Measurements from ENCODE around the gene PXT1. TPM values are rescaled to one million over a fixed set of nuclear protein-coding genes. Genes with fewer than 3 reads are reported as not detected.

The PXT1 gene
- total and polyA plus RNA-seq, 9 of the 15 experiments (the other 6 are each of a cell fraction or from before 2014, with no cell fraction given), result 0.09 to 0.11 (median 0.10) TPM; not detected in 5

DNA sequence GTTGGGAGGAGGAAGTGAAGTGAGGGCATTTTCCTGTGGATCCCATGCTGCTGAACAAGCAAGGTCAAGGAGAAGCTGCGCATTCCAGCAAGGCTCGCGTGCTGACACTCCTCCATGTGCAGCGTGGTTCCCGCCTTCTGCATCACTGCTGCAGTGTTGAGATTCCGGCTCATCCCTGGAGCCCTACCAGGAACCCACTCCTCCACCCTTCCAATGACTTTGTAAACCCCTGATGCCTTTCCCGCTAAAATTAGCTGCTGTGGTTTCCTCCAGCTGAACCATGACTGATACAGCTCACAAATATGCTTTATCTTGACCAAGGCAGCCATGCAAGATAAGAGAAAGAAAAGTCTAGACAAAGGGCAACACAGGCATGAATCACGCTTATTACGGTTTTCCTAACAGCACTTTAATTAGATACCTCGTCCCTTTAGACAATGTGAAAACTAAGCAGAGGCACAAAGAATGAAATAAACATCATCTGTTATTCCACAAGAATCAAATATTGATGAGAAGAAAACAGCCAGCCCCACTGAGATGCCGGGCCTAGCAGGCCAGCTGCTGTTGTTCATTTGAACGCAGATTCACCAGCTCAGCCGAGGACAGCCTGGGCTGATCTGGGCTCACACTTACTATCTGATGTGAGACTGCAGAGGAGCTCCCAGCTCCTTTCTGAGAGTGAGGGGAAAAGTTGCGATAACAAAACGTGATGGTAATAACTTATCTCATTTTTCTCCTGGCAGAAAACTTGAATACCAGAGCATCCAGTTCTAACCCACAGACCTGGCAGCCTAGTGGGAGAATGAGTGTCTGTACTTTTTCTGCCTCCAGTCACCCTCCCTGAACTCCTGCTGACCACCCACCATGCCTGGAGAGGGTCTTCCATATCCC is 91.7 kb downstream of the PXT1 start (continued):
- TF ChIP-seq JUN (IDR thresholded peaks at IDR 0.05; ENCODE audit: borderline replicate concordance, low read depth, low read length) (peak; percentile 45; the same call in 1 of the 2 replicates), JUN (CRISPR knock-in tag; IDR thresholded peaks at IDR 0.05; ENCODE audit: borderline replicate concordance) (no peak), STAG1 (CRISPR knock-in tag; IDR thresholded peaks at IDR 0.05; ENCODE audit: borderline replicate concordance) (no peak), TFAM (CRISPR knock-in tag; conservative IDR thresholded peaks at IDR 0.05) (no peak), ZNF232 (CRISPR knock-in tag; IDR thresholded peaks at IDR 0.05) (no peak), CAMTA2 (CRISPR knock-in tag; conservative IDR thresholded peaks at IDR 0.05) (no peak), FOXA1 (IDR thresholded peaks at IDR 0.05; ENCODE audit: borderline replicate concordance) (no peak), GTF2B (IDR thresholded peaks at IDR 0.05; ENCODE audit: extremely low read depth, insufficient read length) (no peak), ZNF431 (CRISPR knock-in tag; IDR thresholded peaks at IDR 0.05) (no peak), ZNF561 (CRISPR knock-in tag; conservative IDR thresholded peaks at IDR 0.05) (no peak), RUNX1 (IDR thresholded peaks at IDR 0.05; ENCODE audit: low read depth) (peak; percentile 88; the same call in 1 of the 2 replicates), ZBTB12 (CRISPR knock-in tag; IDR thresholded peaks at IDR 0.05) (peak; percentile 46; the same call in 1 of the 2 replicates), SRSF9 (IDR thresholded peaks at IDR 0.05; ENCODE audit: borderline replicate concordance, low read depth, low read length) (no peak), PBX2 (CRISPR knock-in tag; IDR thresholded peaks at IDR 0.05; ENCODE audit: low read depth) (no peak), PBX2 (tag; conservative IDR thresholded peaks at IDR 0.05; ENCODE audit: low read depth) (no peak), RHOXF2B (CRISPR knock-in tag; conservative IDR thresholded peaks at IDR 0.05) (no peak)
- TF ChIP-seq, protein P1, sequence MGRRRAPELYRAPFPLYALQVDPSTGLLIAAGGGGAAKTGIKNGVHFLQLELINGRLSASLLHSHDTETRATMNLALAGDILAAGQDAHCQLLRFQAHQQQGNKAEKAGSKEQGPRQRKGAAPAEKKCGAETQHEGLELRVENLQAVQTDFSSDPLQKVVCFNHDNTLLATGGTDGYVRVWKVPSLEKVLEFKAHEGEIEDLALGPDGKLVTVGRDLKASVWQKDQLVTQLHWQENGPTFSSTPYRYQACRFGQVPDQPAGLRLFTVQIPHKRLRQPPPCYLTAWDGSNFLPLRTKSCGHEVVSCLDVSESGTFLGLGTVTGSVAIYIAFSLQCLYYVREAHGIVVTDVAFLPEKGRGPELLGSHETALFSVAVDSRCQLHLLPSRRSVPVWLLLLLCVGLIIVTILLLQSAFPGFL (CRISPR knock-in tag; IDR thresholded peaks at IDR 0.05), result peak; percentile 60; the same call in 1 of the 2 replicates
- TF ChIP-seq, protein P2, sequence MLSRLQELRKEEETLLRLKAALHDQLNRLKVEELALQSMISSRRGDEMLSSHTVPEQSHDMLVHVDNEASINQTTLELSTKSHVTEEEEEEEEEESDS (CRISPR knock-in tag; IDR thresholded peaks at IDR 0.05), result no peak
- TF ChIP-seq, protein P3, sequence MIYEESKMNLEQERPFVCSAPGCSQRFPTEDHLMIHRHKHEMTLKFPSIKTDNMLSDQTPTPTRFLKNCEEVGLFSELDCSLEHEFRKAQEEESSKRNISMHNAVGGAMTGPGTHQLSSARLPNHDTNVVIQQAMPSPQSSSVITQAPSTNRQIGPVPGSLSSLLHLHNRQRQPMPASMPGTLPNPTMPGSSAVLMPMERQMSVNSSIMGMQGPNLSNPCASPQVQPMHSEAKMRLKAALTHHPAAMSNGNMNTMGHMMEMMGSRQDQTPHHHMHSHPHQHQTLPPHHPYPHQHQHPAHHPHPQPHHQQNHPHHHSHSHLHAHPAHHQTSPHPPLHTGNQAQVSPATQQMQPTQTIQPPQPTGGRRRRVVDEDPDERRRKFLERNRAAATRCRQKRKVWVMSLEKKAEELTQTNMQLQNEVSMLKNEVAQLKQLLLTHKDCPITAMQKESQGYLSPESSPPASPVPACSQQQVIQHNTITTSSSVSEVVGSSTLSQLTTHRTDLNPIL (CRISPR knock-in tag; IDR thresholded peaks at IDR 0.05), result no peak
